Keratinocyte (primary cell): ENCODE data around the gene PSD. TPM values are rescaled to one million over a fixed set of nuclear protein-coding genes. Genes with fewer than 3 reads are reported as not detected.

Source experiments
- DNase-seq: peaks from one replicate; pipeline ENCODE4 v3.0.0-alpha.2; 2011; ENCODE audit warnings: low read depth, missing footprints, low spot score
- FAIRE-seq: peaks from 2 replicates; lab custom pipeline; 2011; peaks lifted over from hg19 to GRCh38; lab: Jason Lieb, UNC
- H2AFZ ChIP-seq: 2 replicates; pipeline ENCODE4 v1.6.0; 2012; ENCODE audit warnings: low read length, control low read depth, inconsistent platforms; ENCODE audit not compliant: control insufficient read depth
- H3K27ac ChIP-seq: 2 replicates; pipeline ENCODE4 v1.5.1; 2011; ENCODE audit warnings: low read length; ENCODE audit not compliant: control insufficient read depth, insufficient read depth
- H3K27me3 ChIP-seq: 3 replicates; pipeline ENCODE4 v1.6.0; 2011; ENCODE audit warnings: low read length; ENCODE audit not compliant: control insufficient read depth, insufficient read depth; ENCODE audit errors: extremely low read depth
- H3K36me3 ChIP-seq, 2 experiments: 2 replicates in 1 of 2; 3 replicates in 1 of 2; pipeline ENCODE4 v1.5.1; 2011; ENCODE audit warnings: low read length in 2 of 2, mild to moderate bottlenecking in 1 of 2; ENCODE audit not compliant: control insufficient read depth in 2 of 2, insufficient read depth in 2 of 2; ENCODE audit errors: extremely low read depth in 1 of 2
- H3K4me1 ChIP-seq: 3 replicates; pipeline ENCODE4 v1.5.1; 2011; ENCODE audit warnings: low read length; ENCODE audit not compliant: control insufficient read depth, insufficient read depth; ENCODE audit errors: extremely low read depth
- H3K4me2 ChIP-seq: 3 replicates; pipeline ENCODE4 v1.6.0; 2011; ENCODE audit warnings: low read depth, low read length; ENCODE audit not compliant: control insufficient read depth, insufficient read depth; ENCODE audit errors: extremely low read depth
- H3K4me3 ChIP-seq, 3 experiments: fragments of 200-600 bp in 1 of 3; sonication (generic) in 1 of 3; 2 replicates in 2 of 3; 3 replicates in 1 of 3; pipeline ENCODE4 v1.5.1; 2011 to 2016; ENCODE audit warnings: low read length in 3 of 3, mild to moderate bottlenecking in 3 of 3, control low read depth in 2 of 3, inconsistent platforms in 1 of 3, low read depth in 1 of 3, mixed read lengths in 1 of 3, mixed run types in 1 of 3, moderate library complexity in 1 of 3; ENCODE audit not compliant: control insufficient read depth in 2 of 3, insufficient read depth in 2 of 3; ENCODE audit errors: extremely low read depth in 1 of 3
- H3K79me2 ChIP-seq: 2 replicates; pipeline ENCODE4 v1.6.0; 2012; ENCODE audit warnings: low read length; ENCODE audit not compliant: control insufficient read depth, insufficient read depth
- H3K9ac ChIP-seq: 3 replicates; pipeline ENCODE4 v1.6.0; 2011; ENCODE audit warnings: low read length; ENCODE audit not compliant: control insufficient read depth, insufficient read depth; ENCODE audit errors: extremely low read depth
- H3K9me1 ChIP-seq: 3 replicates; pipeline ENCODE4 v1.6.0; 2011; ENCODE audit warnings: low read length; ENCODE audit not compliant: control insufficient read depth, insufficient read depth; ENCODE audit errors: extremely low read depth
- H3K9me3 ChIP-seq: 2 replicates; pipeline ENCODE4 v1.5.1; 2012; ENCODE audit warnings: low read depth, low read length; ENCODE audit not compliant: control insufficient read depth
- H4K20me1 ChIP-seq: 3 replicates; pipeline ENCODE4 v1.6.0; 2011; ENCODE audit warnings: low read length; ENCODE audit not compliant: control insufficient read depth, insufficient read depth; ENCODE audit errors: extremely low read depth
- CTCF ChIP-seq, 3 experiments: IDR thresholded peaks in 1 of 3; conservative IDR thresholded peaks in 1 of 3; optimal IDR thresholded peaks in 1 of 3; 2 replicates in 2 of 3; 3 replicates in 1 of 3; pipeline versions ENCODE3 to v1.5.1; 2011; ENCODE audit warnings: low read length in 3 of 3, mild to moderate bottlenecking in 3 of 3, moderate library complexity in 2 of 3, control low read depth in 1 of 3, inconsistent platforms in 1 of 3; ENCODE audit not compliant: insufficient read depth in 2 of 3; ENCODE audit errors: extremely low read depth in 1 of 3
- EZH2 ChIP-seq: IDR thresholded peaks from one replicate; pipeline ENCODE4 v1.6.1; 2012; ENCODE audit warnings: inconsistent platforms, mild to moderate bottlenecking, low read length, moderate library complexity
- dilution Hi-C: fragments of 300-500 bp; cut with MboI; formaldehyde crosslinking; loops from one replicate; pipeline ENCODE4 v1.7.0; 2020; ENCODE audit warnings: low sequenced_read_pairs; ENCODE audit not compliant: extremely low pct_ligation_motif_present
- polyA plus RNA-seq, 5 experiments: library from polyadenylated mRNA; depleted of rRNA in 3 of 5; stranded (reverse) in 3 of 5; stranded (forward) in 1 of 5; unstranded in 1 of 5; fragments of >200 nt; gene quantifications; 1 replicate in 1 of 5; 2 replicates in 3 of 5; 3 replicates in 1 of 5; pipeline versions ENCODE4 v1.2.1 to v1.2.3, GENCODE V29; 2011 to 2012; ENCODE audit warnings: missing spikeins in 2 of 5, low read depth in 1 of 5, low replicate concordance in 1 of 5

PSD gene
- polyA plus RNA-seq, 1 donor (not counting 4 experiments of a cell fraction or from before 2014, with no cell fraction given): 0.10 TPM

GRCh38 chr10:102399217-102400021 is 19.2 kb downstream of the PSD start:
- FAIRE-seq (no peak), DNase-seq (peak; percentile 42)
- peak overlapping the region; percentile 61 for H3K27ac ChIP-seq
- peaks cover 30% of the 10 kb centered on the region for H3K4me1 ChIP-seq
- H3K9ac ChIP-seq: peak overlapping the region; percentile 60
- dilution Hi-C loops: no loop called here
- peaks cover 20 to 26% of the 10 kb centered on the region in 2 experiments for H3K36me3 ChIP-seq
- peak overlapping the region; percentile 46 for H2AFZ ChIP-seq
- H3K4me2 ChIP-seq: peak overlapping the region; percentile 64
- TF ChIP-seq CTCF (optimal IDR thresholded peaks at IDR 0.05 in 1 of 3, IDR thresholded peaks at IDR 0.05 in 1 of 3, conservative IDR thresholded peaks at IDR 0.05 in 1 of 3; ENCODE audit: extremely low read depth in 1 of 3, insufficient read depth in 2 of 3, low read length in 3 of 3) (peak in 2 of 3 experiments; percentile 71 to 96), EZH2 (no peak)
- no peaks in the 10 kb centered on the region for H3K9me1 ChIP-seq
- no peaks in the 10 kb centered on the region for H3K27me3 ChIP-seq
- no peaks in the 10 kb centered on the region for H3K9me3 ChIP-seq
- H4K20me1 ChIP-seq: peaks cover 3% of the 10 kb centered on the region
- peak overlapping the region; percentile 27 to 48 (median 34) for H3K4me3 ChIP-seq
- peaks cover 11% of the 10 kb centered on the region for H3K79me2 ChIP-seq

DNA sequence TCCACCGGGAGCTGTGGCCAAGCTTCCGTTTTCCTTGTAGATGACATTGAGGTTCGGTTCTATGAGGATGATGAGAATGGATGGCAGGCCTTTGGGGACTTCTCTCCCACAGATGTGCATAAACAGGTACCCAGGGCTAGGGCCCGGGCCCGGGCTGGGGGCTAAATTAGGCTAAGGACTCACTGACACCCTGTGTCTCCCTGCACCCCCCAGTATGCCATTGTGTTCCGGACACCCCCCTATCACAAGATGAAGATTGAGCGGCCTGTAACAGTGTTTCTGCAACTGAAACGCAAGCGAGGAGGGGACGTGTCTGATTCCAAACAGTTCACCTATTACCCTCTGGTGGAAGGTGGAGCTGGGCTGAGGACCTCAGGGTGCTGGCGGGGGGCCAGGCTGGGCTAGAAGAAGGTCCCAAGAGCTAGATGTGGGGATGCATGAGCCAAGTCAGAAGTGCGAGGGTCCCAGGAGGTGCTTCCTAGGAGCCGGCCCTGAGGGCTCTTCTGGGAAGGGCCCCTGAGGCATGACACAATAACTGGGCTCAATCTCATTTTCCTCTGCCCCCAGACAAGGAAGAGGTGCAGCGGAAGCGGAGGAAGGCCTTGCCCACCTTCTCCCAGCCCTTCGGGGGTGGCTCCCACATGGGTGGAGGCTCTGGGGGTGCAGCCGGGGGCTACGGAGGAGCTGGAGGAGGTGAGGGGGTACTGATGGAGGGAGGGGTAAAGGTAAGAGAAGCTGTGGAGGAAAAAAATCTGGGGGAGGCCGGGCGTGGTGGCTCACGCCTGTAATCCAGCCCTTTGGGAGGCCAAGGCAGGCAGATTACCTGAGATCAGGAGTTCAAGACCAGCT is 20.2 kb downstream of the PSD start:
- no peak overlapping the region for H3K4me3 ChIP-seq
- H3K27me3 ChIP-seq: no peaks in the 10 kb centered on the region
- no peaks in the 10 kb centered on the region for H3K9me1 ChIP-seq
- peaks cover 20 to 23% of the 10 kb centered on the region in 2 experiments for H3K36me3 ChIP-seq
- TF ChIP-seq EZH2 (no peak), CTCF (optimal IDR thresholded peaks at IDR 0.05 in 1 of 3, IDR thresholded peaks at IDR 0.05 in 1 of 3, conservative IDR thresholded peaks at IDR 0.05 in 1 of 3; ENCODE audit: extremely low read depth in 1 of 3, insufficient read depth in 2 of 3, low read length in 3 of 3) (no peak)
- no peaks in the 10 kb centered on the region for H3K9me3 ChIP-seq
- no peak for FAIRE-seq
- dilution Hi-C loops: no loop called here
- H3K79me2 ChIP-seq: peaks cover 11% of the 10 kb centered on the region
- H4K20me1 ChIP-seq: peaks cover 3% of the 10 kb centered on the region
- H3K9ac ChIP-seq: no peak overlapping the region
- H3K4me2 ChIP-seq: no peak overlapping the region
- H2AFZ ChIP-seq: no peak overlapping the region
- DNase-seq: no peak
- peaks cover 35% of the 10 kb centered on the region for H3K4me1 ChIP-seq
- H3K27ac ChIP-seq: no peak overlapping the region
